DND-41 (cell line): ENCODE data around the gene AHCYL2.
"Not testable (repeated sequence)": the region's sequence is repeated elsewhere in the genome, so short reads cannot be mapped to it uniquely, and the experiment has no call there.

Experiments
- ATAC-seq: fragments of 200-7000 bp; cut with Tn5 transposase; 3 replicates; pipeline ENCODE4 v1.9.1; 2021; ENCODE audit warnings: low read depth; ENCODE audit not compliant: insufficient read depth
- DNase-seq: peaks from one replicate; pipeline ENCODE4 v3.0.0-alpha.2; 2020
- H2AFZ ChIP-seq: 2 replicates; pipeline ENCODE4 v1.6.0; 2012; ENCODE audit warnings: low read depth, low read length
- H3K27ac ChIP-seq: 2 replicates; pipeline ENCODE4 v1.5.1; 2012; ENCODE audit warnings: low read length, inconsistent platforms
- H3K27me3 ChIP-seq: fragments of 200-600 bp; sonication (generic); 2 replicates; pipeline ENCODE4 v1.6.0; 2012; ENCODE audit warnings: low read length, mild to moderate bottlenecking, inconsistent platforms; ENCODE audit not compliant: insufficient read depth, poor library complexity
- H3K36me3 ChIP-seq: 2 replicates; pipeline ENCODE4 v1.5.1; 2012; ENCODE audit warnings: low read length, inconsistent platforms; ENCODE audit not compliant: insufficient read depth
- H3K4me1 ChIP-seq: 2 replicates; pipeline ENCODE4 v1.5.1; 2012; ENCODE audit warnings: mild to moderate bottlenecking, low read length; ENCODE audit not compliant: insufficient read depth
- H3K4me2 ChIP-seq: 2 replicates; pipeline ENCODE4 v1.6.0; 2012; ENCODE audit warnings: mild to moderate bottlenecking, moderate library complexity, low read length, inconsistent platforms; ENCODE audit not compliant: insufficient read depth
- H3K4me3 ChIP-seq, 2 experiments: fragments of 200-600 bp in 1 of 2; shearing (Covaris generic) in 1 of 2; 2 replicates each; pipeline ENCODE4 v1.5.1; 2012 to 2016; ENCODE audit warnings: inconsistent platforms in 2 of 2, low read length in 2 of 2, mild to moderate bottlenecking in 2 of 2, low read depth in 1 of 2, moderate library complexity in 1 of 2
- H3K79me2 ChIP-seq: 2 replicates; pipeline ENCODE4 v1.6.0; 2012; ENCODE audit warnings: low read length, inconsistent platforms; ENCODE audit not compliant: insufficient read depth
- H3K9ac ChIP-seq: 2 replicates; pipeline ENCODE4 v1.6.0; 2012; ENCODE audit warnings: low read depth, mild to moderate bottlenecking, inconsistent platforms, low read length, moderate library complexity
- H3K9me3 ChIP-seq: 2 replicates; pipeline ENCODE4 v1.5.1; 2012; ENCODE audit warnings: low read length, moderate library complexity, mild to moderate bottlenecking, inconsistent platforms; ENCODE audit not compliant: insufficient read depth, severe bottlenecking
- H4K20me1 ChIP-seq: 2 replicates; pipeline ENCODE4 v1.6.0; 2012; ENCODE audit warnings: low read length; ENCODE audit not compliant: insufficient read depth
- EZH2 ChIP-seq: IDR thresholded peaks from 3 replicates; pipeline ENCODE4 v1.6.1; 2012; ENCODE audit warnings: borderline replicate concordance, low read depth, mild to moderate bottlenecking, moderate library complexity, low read length, inconsistent platforms; ENCODE audit not compliant: severe bottlenecking
- TF ChIP-seq, protein P1 (sequence below): IDR thresholded peaks from 2 replicates; pipeline ENCODE4 v1.5.1; 2012; ENCODE audit warnings: borderline replicate concordance, low read length, moderate library complexity, mild to moderate bottlenecking; ENCODE audit not compliant: poor library complexity, severe bottlenecking; ENCODE audit errors: extremely low read depth

Gene AHCYL2

DNA sequence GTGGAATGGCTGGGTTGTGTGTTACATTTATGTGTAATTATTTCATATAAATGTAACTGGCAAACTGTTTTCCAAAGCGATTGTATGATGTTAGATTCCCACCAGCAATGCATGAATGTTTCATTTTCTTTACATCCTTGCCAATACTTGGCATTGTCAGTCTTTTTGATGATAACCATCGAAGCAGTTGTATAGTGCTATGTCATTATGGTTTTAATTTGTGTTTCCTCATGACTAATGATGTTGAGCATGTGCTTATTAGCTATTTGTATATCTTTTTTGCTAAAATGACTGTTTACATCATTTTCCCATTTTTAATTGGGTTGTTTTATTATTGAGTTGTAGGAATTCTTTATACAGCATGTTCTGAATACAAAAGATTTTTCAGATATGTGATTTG lies 22.3 kb downstream of the AHCYL2 start:
- no peak overlapping the region for H3K4me2 ChIP-seq
- no peak for TF ChIP-seq EZH2
- TF ChIP-seq, protein P1, sequence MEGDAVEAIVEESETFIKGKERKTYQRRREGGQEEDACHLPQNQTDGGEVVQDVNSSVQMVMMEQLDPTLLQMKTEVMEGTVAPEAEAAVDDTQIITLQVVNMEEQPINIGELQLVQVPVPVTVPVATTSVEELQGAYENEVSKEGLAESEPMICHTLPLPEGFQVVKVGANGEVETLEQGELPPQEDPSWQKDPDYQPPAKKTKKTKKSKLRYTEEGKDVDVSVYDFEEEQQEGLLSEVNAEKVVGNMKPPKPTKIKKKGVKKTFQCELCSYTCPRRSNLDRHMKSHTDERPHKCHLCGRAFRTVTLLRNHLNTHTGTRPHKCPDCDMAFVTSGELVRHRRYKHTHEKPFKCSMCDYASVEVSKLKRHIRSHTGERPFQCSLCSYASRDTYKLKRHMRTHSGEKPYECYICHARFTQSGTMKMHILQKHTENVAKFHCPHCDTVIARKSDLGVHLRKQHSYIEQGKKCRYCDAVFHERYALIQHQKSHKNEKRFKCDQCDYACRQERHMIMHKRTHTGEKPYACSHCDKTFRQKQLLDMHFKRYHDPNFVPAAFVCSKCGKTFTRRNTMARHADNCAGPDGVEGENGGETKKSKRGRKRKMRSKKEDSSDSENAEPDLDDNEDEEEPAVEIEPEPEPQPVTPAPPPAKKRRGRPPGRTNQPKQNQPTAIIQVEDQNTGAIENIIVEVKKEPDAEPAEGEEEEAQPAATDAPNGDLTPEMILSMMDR = no peak

DNA sequence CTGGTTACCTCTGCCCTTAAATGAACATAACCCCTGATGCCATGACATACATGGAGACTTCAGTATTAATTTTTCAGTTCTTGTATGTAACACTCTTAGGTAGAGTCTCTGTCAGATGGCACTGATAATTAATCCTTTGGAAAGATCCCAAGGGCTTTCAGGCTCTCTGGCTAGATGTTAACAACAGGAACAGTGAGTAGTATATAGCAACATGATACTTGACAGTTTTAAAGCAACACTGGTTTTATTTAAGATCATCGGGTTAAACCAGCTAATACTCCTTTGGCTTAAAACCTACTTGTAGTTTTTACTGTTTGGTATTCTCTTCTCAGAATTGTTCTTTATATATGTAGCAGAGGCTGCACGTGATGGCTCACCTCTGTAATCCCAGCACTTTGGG lies 27.3 kb downstream of the AHCYL2 start:
- Histone ChIP-seq H3K79me2 (no peaks in the 10 kb centered on the region), H3K4me1 (no peaks in the 10 kb centered on the region), H2AFZ (no peak overlapping the region), H3K4me2 (no peak overlapping the region), H4K20me1 (no peaks in the 10 kb centered on the region), H3K27me3 (no peaks in the 10 kb centered on the region), H3K9ac (no peak overlapping the region), H3K4me3 (no peak overlapping the region), H3K36me3 (no peaks in the 10 kb centered on the region), H3K27ac (no peak overlapping the region), H3K9me3 (no peaks in the 10 kb centered on the region)
- TF ChIP-seq EZH2 = no peak
- TF ChIP-seq, protein P1 = no peak
- no peak for DNase-seq
- no peak for ATAC-seq

More for the DNA sequence above, 22.3 kb downstream of the AHCYL2 start:
- no peaks in the 10 kb centered on the region for H4K20me1 ChIP-seq
- H2AFZ ChIP-seq = no peak overlapping the region
- ATAC-seq = no peak
- H3K9me3 ChIP-seq = no peaks in the 10 kb centered on the region
- no peak overlapping the region for H3K4me3 ChIP-seq
- H3K9ac ChIP-seq = no peak overlapping the region
- no peaks in the 10 kb centered on the region for H3K79me2 ChIP-seq
- H3K27ac ChIP-seq = no peak overlapping the region
- DNase-seq = no peak
- no peaks in the 10 kb centered on the region for H3K36me3 ChIP-seq
- H3K4me1 ChIP-seq = no peaks in the 10 kb centered on the region
- no peaks in the 10 kb centered on the region for H3K27me3 ChIP-seq

GRCh38 chr7:129252603-129253002 lies 27.8 kb downstream of the AHCYL2 start:
- not testable (repeated sequence) for H3K4me1 ChIP-seq, H3K36me3 ChIP-seq, H3K4me2 ChIP-seq, H3K27ac ChIP-seq, H3K9ac ChIP-seq, H3K27me3 ChIP-seq, ATAC-seq, DNase-seq, H4K20me1 ChIP-seq, H3K4me3 ChIP-seq, H3K79me2 ChIP-seq, H2AFZ ChIP-seq, H3K9me3 ChIP-seq

GRCh38 chr7:129255800-129256199 lies 31.0 kb downstream of the AHCYL2 start:
- no peak for DNase-seq
- no peaks in the 10 kb centered on the region for H3K79me2 ChIP-seq
- no peaks in the 10 kb centered on the region for H3K9me3 ChIP-seq
- no peak overlapping the region for H3K27ac ChIP-seq
- 0 out of 2 replicates have a peak, but pooled peaks cover 5% of the 10 kb centered on the region for H3K4me1 ChIP-seq
- H3K4me3 ChIP-seq = no peak overlapping the region
- H2AFZ ChIP-seq = no peak overlapping the region
- no peak for ATAC-seq
- no peaks in the 10 kb centered on the region for H4K20me1 ChIP-seq
- no peak overlapping the region for H3K9ac ChIP-seq
- H3K36me3 ChIP-seq = no peaks in the 10 kb centered on the region
- TF ChIP-seq, protein P1 = no peak
- TF ChIP-seq EZH2 = no peak
- no peaks in the 10 kb centered on the region for H3K27me3 ChIP-seq
- no peak overlapping the region for H3K4me2 ChIP-seq
